Osteoblast (primary cell): Measurements from ENCODE around the gene GLP1R. TPM values are rescaled to one million over a fixed set of nuclear protein-coding genes. Genes with fewer than 3 reads are reported as not detected.

ENCODE experiments used
- DNase-seq: peaks from one replicate; pipeline ENCODE4 v3.0.0; 2011; ENCODE audit warnings: low spot score, mixed read lengths; ENCODE audit not compliant: insufficient read length; ENCODE audit errors: missing footprints
- H2AFZ ChIP-seq: 2 replicates; pipeline ENCODE4 v1.6.0; 2011; ENCODE audit warnings: mild to moderate bottlenecking, low read length
- H3K27ac ChIP-seq: 2 replicates; pipeline ENCODE4 v1.5.1; 2011; ENCODE audit warnings: mild to moderate bottlenecking, low read depth, low read length, moderate library complexity
- H3K27me3 ChIP-seq: 2 replicates; pipeline ENCODE4 v1.6.0; 2012; ENCODE audit warnings: mild to moderate bottlenecking, control low read depth, inconsistent platforms, low read length, moderate library complexity; ENCODE audit not compliant: insufficient read depth
- H3K36me3 ChIP-seq: 2 replicates; pipeline ENCODE4 v1.5.1; 2011; ENCODE audit warnings: mild to moderate bottlenecking, low read length, control low read depth, moderate library complexity; ENCODE audit not compliant: insufficient read depth
- H3K4me1 ChIP-seq: 2 replicates; pipeline ENCODE4 v1.5.1; 2011; ENCODE audit warnings: mild to moderate bottlenecking, low read length, control low read depth, moderate library complexity; ENCODE audit not compliant: insufficient read depth
- H3K4me2 ChIP-seq: 2 replicates; pipeline ENCODE4 v1.6.0; 2011; ENCODE audit warnings: mild to moderate bottlenecking, low read length; ENCODE audit not compliant: insufficient read depth
- H3K4me3 ChIP-seq: fragments of 200-600 bp; sonication (generic); 3 replicates; pipeline ENCODE4 v1.5.1; 2012; ENCODE audit warnings: mild to moderate bottlenecking, low read length, inconsistent platforms; ENCODE audit not compliant: insufficient read depth
- H3K79me2 ChIP-seq: 2 replicates; pipeline ENCODE4 v1.6.0; 2012; ENCODE audit warnings: mild to moderate bottlenecking, low read length, control low read depth, inconsistent platforms; ENCODE audit not compliant: insufficient read depth
- H3K9me3 ChIP-seq: 2 replicates; pipeline ENCODE4 v1.5.1; 2011; ENCODE audit warnings: low read depth, low read length, control low read depth
- H4K20me1 ChIP-seq: 2 replicates; pipeline ENCODE4 v1.6.0; 2012; ENCODE audit warnings: mild to moderate bottlenecking, low read length, control low read depth; ENCODE audit not compliant: insufficient read depth
- CTCF ChIP-seq: IDR thresholded peaks from 2 replicates; pipeline ENCODE4 v1.5.1; 2011; ENCODE audit warnings: mild to moderate bottlenecking, low read depth, low read length, moderate library complexity; ENCODE audit errors: extremely low read depth
- total RNA-seq: library from RNA; depleted of rRNA; stranded (reverse); fragments of >200 nt; gene quantifications from 2 replicates; pipeline ENCODE4 v1.2.3, GENCODE V29; 2012

GLP1R gene
- total RNA-seq, 1 donor, result not detected

GRCh38 chr6:39114704-39115599 is 66.4 kb downstream of the GLP1R start, which contains the start of gene SAYSD1:
SAYSD1 (minus strand) TSS chr6:39115186; CDS start chr6:39115089, 97 bp downstream.
- TF ChIP-seq CTCF, result no peak
- no peaks in the 10 kb centered on the region for H4K20me1 ChIP-seq
- H3K4me1 ChIP-seq, result peaks cover 15% of the 10 kb centered on the region
- H3K4me3 ChIP-seq, result peak within 1 kb of the TSS; percentile 84
- H3K9me3 ChIP-seq, result no peaks in the 10 kb centered on the region
- no peaks in the 10 kb centered on the region for H3K27me3 ChIP-seq
- H3K36me3 ChIP-seq, result no peaks in the 10 kb centered on the region
- H3K4me2 ChIP-seq, result peak within 1 kb of the TSS; percentile 87
- H3K79me2 ChIP-seq, result no peaks in the 10 kb centered on the region
- peak within 1 kb of the TSS; percentile 71 for H3K27ac ChIP-seq
- peak; percentile 97 for DNase-seq
- H2AFZ ChIP-seq, result peak within 1 kb of the TSS; percentile 100

- Histone ChIP-seq H3K4me1 (peaks cover 10% of the 10 kb centered on the region), H3K79me2 (no peaks in the 10 kb centered on the region), H4K20me1 (no peaks in the 10 kb centered on the region), H3K9me3 (no peaks in the 10 kb centered on the region), H3K36me3 (no peaks in the 10 kb centered on the region), H3K4me3 (no peak overlapping the region), H3K27ac (no peak overlapping the region), H3K4me2 (no peak overlapping the region), H2AFZ (no peak overlapping the region), H3K27me3 (peaks cover 3% of the 10 kb centered on the region)
- DNase-seq, result no peak
- TF ChIP-seq CTCF, result no peak
Observed at GRCh38 chr6:39118921-39119320, 70.3 kb downstream of the GLP1R start.

GRCh38 chr6:39124114-39124513 is 75.5 kb downstream of the GLP1R start:
- Histone ChIP-seq H3K4me3 (no peak overlapping the region), H3K27ac (no peak overlapping the region), H2AFZ (no peak overlapping the region), H3K27me3 (peaks cover 3% of the 10 kb centered on the region), H3K36me3 (no peaks in the 10 kb centered on the region), H3K79me2 (no peaks in the 10 kb centered on the region), H3K9me3 (no peaks in the 10 kb centered on the region), H3K4me1 (peaks cover 2% of the 10 kb centered on the region), H3K4me2 (no peak overlapping the region), H4K20me1 (no peaks in the 10 kb centered on the region)
- no peak for DNase-seq
- no peak for TF ChIP-seq CTCF

GRCh38 chr6:39128106-39128505 is 79.5 kb downstream of the GLP1R start:
- Histone ChIP-seq H4K20me1 (no peaks in the 10 kb centered on the region), H2AFZ (no peak overlapping the region), H3K27me3 (peaks cover 3% of the 10 kb centered on the region), H3K9me3 (no peaks in the 10 kb centered on the region), H3K79me2 (no peaks in the 10 kb centered on the region), H3K4me2 (no peak overlapping the region), H3K4me3 (no peak overlapping the region), H3K4me1 (peaks cover 2% of the 10 kb centered on the region), H3K36me3 (no peaks in the 10 kb centered on the region), H3K27ac (no peak overlapping the region)
- DNase-seq, result no peak
- no peak for TF ChIP-seq CTCF
